Measurements from ENCODE around the gene L3MBTL4. TPM values are rescaled to one million over a fixed set of nuclear protein-coding genes. Genes with fewer than 3 reads are reported as not detected.

Gene L3MBTL4
- total and polyA plus RNA-seq, 9 donors, result 4.2 to 79.1 (median 23.7) TPM

DNA sequence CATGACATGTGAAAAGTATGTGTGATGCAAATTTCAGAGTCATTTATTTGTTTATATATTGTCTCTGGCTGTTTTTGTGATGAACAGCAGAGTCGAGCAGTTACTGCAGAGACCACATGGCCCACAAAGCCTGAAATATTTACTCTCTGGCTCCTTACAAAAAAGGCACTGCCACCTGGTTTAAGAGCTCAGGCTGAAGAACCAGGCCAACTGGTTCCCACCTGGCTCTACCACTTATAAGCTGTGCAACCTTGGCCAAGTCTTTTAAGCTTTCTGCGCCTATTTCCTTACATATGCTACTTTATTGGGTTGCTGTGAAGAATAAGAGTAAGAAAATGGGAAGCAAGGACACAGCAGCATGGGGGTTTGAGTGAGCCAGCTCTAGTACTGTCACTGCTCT is 207.6 kb downstream of the L3MBTL4 start:
- no peaks in the 10 kb centered on the region for H3K36me3 ChIP-seq
- no peaks in the 10 kb centered on the region for H3K27me3 ChIP-seq
- TF ChIP-seq EP300 (IDR thresholded peaks at IDR 0.05) (no peak), POLR2A (IDR thresholded peaks at IDR 0.05) (no peak)
- TF ChIP-seq, protein P1, sequence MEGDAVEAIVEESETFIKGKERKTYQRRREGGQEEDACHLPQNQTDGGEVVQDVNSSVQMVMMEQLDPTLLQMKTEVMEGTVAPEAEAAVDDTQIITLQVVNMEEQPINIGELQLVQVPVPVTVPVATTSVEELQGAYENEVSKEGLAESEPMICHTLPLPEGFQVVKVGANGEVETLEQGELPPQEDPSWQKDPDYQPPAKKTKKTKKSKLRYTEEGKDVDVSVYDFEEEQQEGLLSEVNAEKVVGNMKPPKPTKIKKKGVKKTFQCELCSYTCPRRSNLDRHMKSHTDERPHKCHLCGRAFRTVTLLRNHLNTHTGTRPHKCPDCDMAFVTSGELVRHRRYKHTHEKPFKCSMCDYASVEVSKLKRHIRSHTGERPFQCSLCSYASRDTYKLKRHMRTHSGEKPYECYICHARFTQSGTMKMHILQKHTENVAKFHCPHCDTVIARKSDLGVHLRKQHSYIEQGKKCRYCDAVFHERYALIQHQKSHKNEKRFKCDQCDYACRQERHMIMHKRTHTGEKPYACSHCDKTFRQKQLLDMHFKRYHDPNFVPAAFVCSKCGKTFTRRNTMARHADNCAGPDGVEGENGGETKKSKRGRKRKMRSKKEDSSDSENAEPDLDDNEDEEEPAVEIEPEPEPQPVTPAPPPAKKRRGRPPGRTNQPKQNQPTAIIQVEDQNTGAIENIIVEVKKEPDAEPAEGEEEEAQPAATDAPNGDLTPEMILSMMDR (IDR thresholded peaks at IDR 0.05), result no peak
- 95 to 98% (median 96%) methylated on average over 2 of the region's 2 CpGs for WGBS, 3 donors
- no peak overlapping the region for H3K27ac ChIP-seq
- no peak for DNase-seq
- H3K9me3 ChIP-seq, result no peaks in the 10 kb centered on the region
- no peak overlapping the region for H3K4me3 ChIP-seq
- intact Hi-C loops (cut with DNase I), result no loop called here
- peaks cover 1% of the 10 kb centered on the region for H3K4me1 ChIP-seq (ENCODE audit: insufficient read depth)

DNA sequence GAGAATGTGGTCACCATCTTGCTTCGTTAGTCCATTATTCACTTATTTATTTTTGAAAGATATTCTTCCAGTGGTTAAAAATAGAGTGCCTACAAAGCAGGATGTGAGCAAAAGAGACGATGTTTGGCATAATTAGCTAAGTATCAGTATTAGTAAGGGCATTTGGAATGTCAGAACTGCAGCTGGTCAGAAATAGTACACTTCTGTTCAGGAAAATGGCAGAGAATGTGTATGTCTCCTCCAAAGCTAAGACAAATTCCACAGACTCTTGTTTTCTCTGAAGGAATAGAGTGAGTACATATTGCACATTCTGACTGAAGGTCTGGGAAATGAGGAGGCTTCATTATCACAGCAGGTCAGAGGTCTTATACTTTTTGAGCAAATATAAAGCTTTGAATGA is 209.0 kb downstream of the L3MBTL4 start:
- Histone ChIP-seq H3K27me3 (no peaks in the 10 kb centered on the region), H3K27ac (no peak overlapping the region), H3K36me3 (no peaks in the 10 kb centered on the region), H3K9me3 (no peaks in the 10 kb centered on the region), H3K4me3 (no peak overlapping the region), H3K4me1 (ENCODE audit: insufficient read depth) (peaks cover 1% of the 10 kb centered on the region)
- DNase-seq, result no peak
- 9 to 39% (median 16%) methylated on average over 2 of the region's 2 CpGs for WGBS, 3 donors
- no peak for TF ChIP-seq EP300 (IDR thresholded peaks at IDR 0.05)
- TF ChIP-seq, protein P1 (IDR thresholded peaks at IDR 0.05), result no peak
- TF ChIP-seq POLR2A (IDR thresholded peaks at IDR 0.05), result no peak
- intact Hi-C loops (cut with DNase I), result no loop called here

DNA sequence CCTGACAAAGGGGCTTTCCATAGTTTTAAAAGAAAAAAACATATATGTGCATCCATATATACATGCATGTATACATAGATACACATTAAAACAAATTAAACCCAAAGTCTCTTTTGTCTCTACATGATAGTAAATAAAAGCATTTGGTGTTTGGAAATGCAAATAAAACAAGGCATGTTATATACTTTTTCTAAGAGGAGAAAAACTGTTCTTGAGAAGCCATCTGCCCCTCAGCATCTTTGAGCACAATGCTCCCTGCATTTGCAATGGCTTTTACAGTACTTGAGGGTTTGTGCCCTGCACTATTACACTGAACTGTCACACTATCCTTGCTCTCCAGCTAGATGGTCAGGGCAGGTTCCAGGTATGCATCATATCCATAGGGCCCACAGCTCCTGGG is 210.2 kb downstream of the L3MBTL4 start:
- intact Hi-C loops (cut with DNase I), result no loop called here
- TF ChIP-seq, protein P1 (IDR thresholded peaks at IDR 0.05), result no peak
- TF ChIP-seq EP300 (IDR thresholded peaks at IDR 0.05), result no peak
- no peak for TF ChIP-seq POLR2A (IDR thresholded peaks at IDR 0.05)

DNA sequence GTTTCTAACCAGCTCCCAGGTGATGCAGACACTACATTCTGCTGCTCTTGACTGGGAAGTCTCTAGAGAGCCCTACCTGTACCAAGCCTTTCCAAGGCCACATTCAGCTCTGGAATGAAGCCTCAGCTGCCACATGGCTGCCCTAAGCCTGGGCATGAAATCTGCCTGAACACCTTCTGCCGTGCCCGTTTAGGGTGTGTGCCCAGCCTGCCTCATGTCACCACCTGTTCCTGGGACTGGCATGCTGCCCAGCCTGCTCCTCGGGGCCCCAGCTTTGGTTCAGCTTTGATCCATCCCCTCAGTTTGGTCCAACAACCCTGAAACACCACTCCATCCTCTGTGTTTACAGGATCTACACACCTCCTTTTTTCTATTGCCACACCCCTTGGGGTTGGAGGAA is 210.9 kb downstream of the L3MBTL4 start:
- H3K36me3 ChIP-seq, result no peaks in the 10 kb centered on the region
- no peaks in the 10 kb centered on the region for H3K9me3 ChIP-seq
- intact Hi-C loops (cut with DNase I), result no loop called here
- no peak overlapping the region for H3K27ac ChIP-seq
- no peaks in the 10 kb centered on the region for H3K4me1 ChIP-seq (ENCODE audit: insufficient read depth)
- WGBS, 3 donors, result 74 to 94% (median 83%) methylated on average over 3 of the region's 3 CpGs
- H3K27me3 ChIP-seq, result no peaks in the 10 kb centered on the region
- H3K4me3 ChIP-seq, result no peak overlapping the region
- TF ChIP-seq, protein P1 (IDR thresholded peaks at IDR 0.05), result no peak
- TF ChIP-seq EP300 (IDR thresholded peaks at IDR 0.05), result no peak
- no peak for TF ChIP-seq POLR2A (IDR thresholded peaks at IDR 0.05)
- DNase-seq, result no peak

More for the DNA sequence above, 210.2 kb downstream of the L3MBTL4 start:
- Histone ChIP-seq H3K36me3 (no peaks in the 10 kb centered on the region), H3K4me3 (no peak overlapping the region), H3K27me3 (no peaks in the 10 kb centered on the region), H3K27ac (no peak overlapping the region), H3K4me1 (ENCODE audit: insufficient read depth) (no peaks in the 10 kb centered on the region), H3K9me3 (no peaks in the 10 kb centered on the region)
- DNase-seq, result no peak

DNA sequence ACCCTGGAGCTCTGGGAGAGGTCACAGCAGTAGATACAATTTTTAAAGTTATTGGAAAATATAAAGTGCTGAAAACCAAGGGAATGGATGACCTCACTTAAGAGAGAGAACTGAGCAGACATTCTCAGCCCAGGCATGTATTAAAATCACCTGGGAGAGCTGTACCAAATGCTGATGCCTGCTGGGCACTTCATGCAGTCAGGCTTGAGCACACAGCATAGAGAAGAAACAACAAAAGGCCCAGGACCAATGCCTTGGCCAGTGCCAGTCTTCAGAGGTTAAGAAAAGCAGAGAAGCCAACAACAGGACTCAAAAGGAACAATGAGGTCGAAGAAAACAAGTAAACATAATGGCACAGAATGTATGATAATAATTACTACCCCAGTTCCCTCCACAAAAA is 211.8 kb downstream of the L3MBTL4 start:
- Histone ChIP-seq H3K4me3 (no peak overlapping the region), H3K9me3 (no peaks in the 10 kb centered on the region), H3K27me3 (no peaks in the 10 kb centered on the region), H3K27ac (no peak overlapping the region), H3K4me1 (ENCODE audit: insufficient read depth) (no peaks in the 10 kb centered on the region), H3K36me3 (no peaks in the 10 kb centered on the region)
- TF ChIP-seq, protein P1 (IDR thresholded peaks at IDR 0.05), result no peak
- TF ChIP-seq POLR2A (IDR thresholded peaks at IDR 0.05), result no peak
- TF ChIP-seq EP300 (IDR thresholded peaks at IDR 0.05), result no peak
- intact Hi-C loops (cut with DNase I), result no loop called here
- DNase-seq, result no peak
- WGBS, 3 donors, result 85 to 94% (median 87%) methylated on average over 1 of the region's 1 CpG
